Measurements from ENCODE around the gene PTF1A.

PTF1A gene

DNA sequence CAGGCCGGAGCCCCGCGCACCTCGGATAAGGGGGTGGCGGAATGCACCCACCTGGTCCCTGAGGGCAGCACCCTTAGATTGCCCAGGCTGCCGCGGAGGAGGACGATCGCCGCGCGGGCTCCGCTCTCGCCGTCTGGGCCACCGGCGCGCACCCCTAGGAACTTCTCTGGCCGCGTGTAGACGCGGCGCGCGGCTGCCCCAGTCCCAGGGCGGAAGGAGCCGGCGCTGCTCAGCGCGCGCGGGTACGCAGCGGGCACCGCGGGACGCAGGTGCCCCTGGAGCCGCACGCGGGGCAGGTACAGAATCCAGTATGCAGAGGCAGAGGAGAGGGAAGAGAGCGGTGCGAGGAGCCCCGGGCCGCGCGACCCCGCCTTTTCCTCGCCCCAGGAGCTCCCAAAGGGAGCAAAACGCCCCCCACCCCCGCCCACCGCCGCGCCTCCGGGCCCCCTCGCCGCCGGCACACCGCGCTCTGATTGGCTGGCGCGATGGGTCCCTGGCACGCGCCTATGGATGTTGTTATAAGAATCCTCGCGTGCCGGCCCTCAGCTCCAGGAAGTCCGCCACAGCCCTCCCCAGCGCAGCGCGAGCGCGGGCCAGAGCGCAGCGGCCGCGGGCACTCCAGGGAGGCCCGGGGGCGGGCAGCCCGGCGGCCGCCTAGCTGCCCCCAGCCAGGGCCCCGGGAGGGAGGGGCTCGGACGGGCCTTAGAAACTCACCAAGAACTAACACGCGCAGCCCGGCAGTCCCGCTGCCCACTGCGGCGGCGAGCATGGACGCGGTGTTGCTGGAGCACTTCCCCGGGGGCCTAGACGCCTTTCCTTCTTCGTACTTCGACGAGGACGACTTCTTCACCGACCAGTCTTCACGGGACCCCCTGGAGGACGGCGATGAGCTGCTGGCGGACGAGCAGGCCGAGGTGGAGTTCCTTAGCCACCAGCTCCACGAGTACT lies at the start of gene PTF1A:
TSS of gene PTF1A (plus strand) at position 549 of the 948 bp plus-strand sequence. CDS start at position 768, 219 bp downstream.
- Histone ChIP-seq H3K36me3 (ENCODE audit: control insufficient read depth in 1 of 2, insufficient read depth in 2 of 2, low read length in 2 of 2) (no peaks in the 10 kb centered on the region), H3K27me3 (ENCODE audit: control insufficient read depth in 1 of 2, insufficient read depth in 2 of 2, low read length in 2 of 2) (peaks cover 49% of the 10 kb centered on the region in 2 donors), H3K27ac (ENCODE audit: low read depth, low read length) (no peak within 1 kb of the TSS), H3K9ac (ENCODE audit: low read depth in 1 of 2, low read length in 2 of 2) (no peak within 1 kb of the TSS), H3K9me3 (ENCODE audit: control insufficient read depth in 1 of 2, low read length in 2 of 2) (no peaks in the 10 kb centered on the region), H3K4me1 (ENCODE audit: control insufficient read depth in 1 of 2, insufficient read depth in 2 of 2, low read length in 2 of 2) (no peaks in the 10 kb centered on the region), H3K4me3 (ENCODE audit: low read depth in 1 of 2, low read length in 2 of 2) (no peak within 1 kb of the TSS)

DNA sequence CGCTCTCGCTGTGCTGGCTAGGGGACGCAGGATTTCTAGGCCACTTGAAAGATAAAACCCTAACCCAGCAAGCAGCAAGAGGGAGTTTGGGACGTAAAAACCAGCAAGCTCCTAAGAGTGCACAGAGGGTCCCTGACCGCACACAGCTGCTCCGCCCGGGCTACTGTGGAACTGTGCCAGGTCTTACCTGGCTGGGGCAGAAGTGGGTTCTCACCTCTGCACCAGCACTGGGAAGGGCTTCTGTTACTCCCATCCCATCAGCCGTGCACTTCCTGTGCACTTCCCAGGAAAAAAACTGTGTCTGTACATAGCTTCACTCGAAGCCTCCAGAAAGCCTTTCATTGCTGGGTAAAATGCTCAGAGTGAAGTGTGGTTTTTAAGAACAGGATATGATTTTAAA lies 45.9 kb upstream of the PTF1A start:
- Histone ChIP-seq H3K9ac (ENCODE audit: low read depth in 1 of 2, low read length in 2 of 2) (no peak overlapping the region), H3K4me3 (ENCODE audit: low read depth in 1 of 2, low read length in 2 of 2) (no peak overlapping the region), H3K9me3 (ENCODE audit: control insufficient read depth in 1 of 2, low read length in 2 of 2) (no peaks in the 10 kb centered on the region), H3K27ac (ENCODE audit: low read depth, low read length) (no peak overlapping the region), H3K4me1 (ENCODE audit: control insufficient read depth in 1 of 2, insufficient read depth in 2 of 2, low read length in 2 of 2) (no peaks in the 10 kb centered on the region), H3K27me3 (ENCODE audit: control insufficient read depth in 1 of 2, insufficient read depth in 2 of 2, low read length in 2 of 2) (no peaks in the 10 kb centered on the region), H3K36me3 (ENCODE audit: control insufficient read depth in 1 of 2, insufficient read depth in 2 of 2, low read length in 2 of 2) (no peaks in the 10 kb centered on the region)

DNA sequence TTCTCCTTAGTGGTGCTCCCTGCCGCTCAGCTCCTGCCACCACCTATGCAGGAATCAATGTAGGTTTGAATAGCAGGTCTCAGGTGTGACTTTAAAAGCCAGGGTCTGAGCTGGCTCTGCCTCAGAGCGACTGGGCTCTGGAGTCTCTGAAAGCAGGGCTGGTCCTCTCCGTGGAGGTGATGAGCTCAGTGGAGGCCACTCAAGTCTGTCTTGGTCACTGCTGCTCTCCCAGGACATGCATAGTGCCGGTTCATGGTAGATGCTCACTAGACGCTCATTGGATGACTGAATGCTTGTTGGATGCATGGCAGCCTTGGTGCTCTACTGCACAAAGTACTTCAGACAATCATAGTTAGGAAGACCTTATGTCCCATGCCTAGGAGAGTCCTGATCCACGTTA lies 45.1 kb upstream of the PTF1A start:
- H3K4me1 ChIP-seq (ENCODE audit: control insufficient read depth in 1 of 2, insufficient read depth in 2 of 2, low read length in 2 of 2) = no peaks in the 10 kb centered on the region
- H3K36me3 ChIP-seq (ENCODE audit: control insufficient read depth in 1 of 2, insufficient read depth in 2 of 2, low read length in 2 of 2) = no peaks in the 10 kb centered on the region
- H3K9me3 ChIP-seq (ENCODE audit: control insufficient read depth in 1 of 2, low read length in 2 of 2) = no peaks in the 10 kb centered on the region
- H3K27me3 ChIP-seq (ENCODE audit: control insufficient read depth in 1 of 2, insufficient read depth in 2 of 2, low read length in 2 of 2) = no peaks in the 10 kb centered on the region
- H3K4me3 ChIP-seq (ENCODE audit: low read depth in 1 of 2, low read length in 2 of 2) = no peak overlapping the region
- no peak overlapping the region for H3K9ac ChIP-seq (ENCODE audit: low read depth in 1 of 2, low read length in 2 of 2)
- no peak overlapping the region for H3K27ac ChIP-seq (ENCODE audit: low read depth, low read length)

- Histone ChIP-seq H3K9me3 (ENCODE audit: control insufficient read depth in 1 of 2, low read length in 2 of 2) (no peaks in the 10 kb centered on the region), H3K36me3 (ENCODE audit: control insufficient read depth in 1 of 2, insufficient read depth in 2 of 2, low read length in 2 of 2) (no peaks in the 10 kb centered on the region), H3K27me3 (ENCODE audit: control insufficient read depth in 1 of 2, insufficient read depth in 2 of 2, low read length in 2 of 2) (no peaks in the 10 kb centered on the region), H3K4me1 (ENCODE audit: control insufficient read depth in 1 of 2, insufficient read depth in 2 of 2, low read length in 2 of 2) (no peaks in the 10 kb centered on the region), H3K27ac (ENCODE audit: low read depth, low read length) (no peak overlapping the region), H3K4me3 (ENCODE audit: low read depth in 1 of 2, low read length in 2 of 2) (no peak overlapping the region), H3K9ac (ENCODE audit: low read depth in 1 of 2, low read length in 2 of 2) (no peak overlapping the region)
Measured at GRCh38 chr10:23148214-23148613, 43.9 kb upstream of the PTF1A start.

DNA sequence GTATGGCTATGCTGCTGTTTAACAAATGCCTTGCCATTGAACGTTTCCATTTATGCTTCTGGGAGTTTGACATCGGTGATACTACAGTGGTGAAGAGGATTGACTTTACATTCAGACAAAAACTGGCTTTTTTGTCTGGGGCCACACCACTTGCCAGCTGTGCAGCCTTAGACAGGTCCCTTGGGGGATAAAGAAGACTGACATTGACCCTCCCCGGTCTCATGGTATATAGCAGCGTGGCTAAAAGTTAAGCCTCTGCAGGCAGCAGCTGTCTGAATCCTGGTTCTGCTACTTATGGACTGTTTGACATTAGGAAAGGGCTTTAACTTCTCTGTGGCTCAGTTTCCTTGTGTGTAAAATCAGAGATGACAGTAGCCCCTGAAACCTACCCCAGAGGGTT lies 42.0 kb upstream of the PTF1A start:
- Histone ChIP-seq H3K9me3 (ENCODE audit: control insufficient read depth in 1 of 2, low read length in 2 of 2) (no peaks in the 10 kb centered on the region), H3K27ac (ENCODE audit: low read depth, low read length) (no peak overlapping the region), H3K4me3 (ENCODE audit: low read depth in 1 of 2, low read length in 2 of 2) (no peak overlapping the region), H3K9ac (ENCODE audit: low read depth in 1 of 2, low read length in 2 of 2) (no peak overlapping the region), H3K36me3 (ENCODE audit: control insufficient read depth in 1 of 2, insufficient read depth in 2 of 2, low read length in 2 of 2) (no peaks in the 10 kb centered on the region), H3K4me1 (ENCODE audit: control insufficient read depth in 1 of 2, insufficient read depth in 2 of 2, low read length in 2 of 2) (no peaks in the 10 kb centered on the region), H3K27me3 (ENCODE audit: control insufficient read depth in 1 of 2, insufficient read depth in 2 of 2, low read length in 2 of 2) (no peaks in the 10 kb centered on the region)

DNA sequence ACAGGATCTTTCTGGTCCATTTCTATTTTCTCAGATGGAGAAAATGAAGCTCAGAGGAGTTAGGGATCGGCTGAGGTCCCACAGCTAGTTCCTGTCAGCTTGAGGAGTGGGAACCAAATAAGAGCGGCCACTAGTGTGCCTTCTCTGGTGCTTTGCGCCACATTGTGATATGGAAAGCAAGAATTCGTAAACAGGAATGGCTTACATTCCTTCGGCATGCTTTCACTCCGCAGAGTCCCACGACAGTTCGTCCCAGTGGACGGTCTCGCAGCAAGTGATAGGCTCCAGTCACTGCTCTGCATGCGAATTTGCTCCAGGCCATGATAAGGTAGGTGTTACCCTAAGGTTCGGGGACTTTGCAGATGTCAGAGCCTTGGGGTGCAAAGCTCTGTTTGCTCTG lies 41.5 kb upstream of the PTF1A start:
- Histone ChIP-seq H3K36me3 (ENCODE audit: control insufficient read depth in 1 of 2, insufficient read depth in 2 of 2, low read length in 2 of 2) (no peaks in the 10 kb centered on the region), H3K9ac (ENCODE audit: low read depth in 1 of 2, low read length in 2 of 2) (no peak overlapping the region), H3K4me3 (ENCODE audit: low read depth in 1 of 2, low read length in 2 of 2) (no peak overlapping the region), H3K9me3 (ENCODE audit: control insufficient read depth in 1 of 2, low read length in 2 of 2) (no peaks in the 10 kb centered on the region), H3K27me3 (ENCODE audit: control insufficient read depth in 1 of 2, insufficient read depth in 2 of 2, low read length in 2 of 2) (no peaks in the 10 kb centered on the region), H3K4me1 (ENCODE audit: control insufficient read depth in 1 of 2, insufficient read depth in 2 of 2, low read length in 2 of 2) (no peaks in the 10 kb centered on the region), H3K27ac (ENCODE audit: low read depth, low read length) (no peak overlapping the region)

DNA sequence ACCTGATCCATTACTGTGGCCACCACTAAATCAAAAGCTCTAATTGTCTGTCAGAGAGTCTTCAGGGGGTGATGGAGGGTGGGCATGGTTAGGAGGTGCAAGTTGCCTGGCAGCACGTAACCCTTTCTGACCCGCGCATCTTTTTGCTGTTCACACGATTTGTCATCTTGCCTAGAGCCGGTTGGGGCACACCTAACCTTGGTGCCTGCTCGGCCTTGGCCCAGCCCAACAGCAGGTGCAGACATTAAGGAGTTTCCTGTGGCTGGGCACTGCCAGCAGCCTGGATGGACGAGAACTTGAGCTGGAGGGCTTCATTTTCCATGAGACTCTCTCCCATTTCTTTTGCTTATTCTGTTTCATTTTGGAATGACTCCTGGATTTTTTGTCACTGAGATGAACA lies 41.0 kb upstream of the PTF1A start:
- Histone ChIP-seq H3K4me3 (ENCODE audit: low read depth in 1 of 2, low read length in 2 of 2) (no peak overlapping the region), H3K9me3 (ENCODE audit: control insufficient read depth in 1 of 2, low read length in 2 of 2) (no peaks in the 10 kb centered on the region), H3K36me3 (ENCODE audit: control insufficient read depth in 1 of 2, insufficient read depth in 2 of 2, low read length in 2 of 2) (no peaks in the 10 kb centered on the region), H3K27me3 (ENCODE audit: control insufficient read depth in 1 of 2, insufficient read depth in 2 of 2, low read length in 2 of 2) (no peaks in the 10 kb centered on the region), H3K4me1 (ENCODE audit: control insufficient read depth in 1 of 2, insufficient read depth in 2 of 2, low read length in 2 of 2) (no peaks in the 10 kb centered on the region), H3K27ac (ENCODE audit: low read depth, low read length) (no peak overlapping the region), H3K9ac (ENCODE audit: low read depth in 1 of 2, low read length in 2 of 2) (no peak overlapping the region)

DNA sequence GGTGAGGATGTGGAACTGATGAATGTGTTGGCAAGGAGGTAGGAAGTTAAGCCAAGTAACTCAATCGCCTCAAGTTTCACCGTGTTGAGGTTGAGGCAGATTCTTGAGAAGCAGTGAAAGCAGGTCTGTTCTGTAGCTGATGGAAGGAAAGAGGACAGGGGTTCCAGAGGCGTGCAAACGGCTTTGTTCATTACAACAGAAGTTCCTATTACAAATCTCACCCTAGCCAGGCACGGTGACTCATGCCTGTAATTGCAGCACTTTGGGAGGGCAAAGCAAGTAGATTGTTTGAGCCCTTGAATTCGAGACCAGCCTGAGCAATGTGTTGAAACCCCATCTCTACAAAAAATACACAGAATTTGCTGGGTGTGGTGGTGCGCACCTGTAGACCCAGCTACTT lies 36.9 kb upstream of the PTF1A start:
- H3K36me3 ChIP-seq (ENCODE audit: control insufficient read depth in 1 of 2, insufficient read depth in 2 of 2, low read length in 2 of 2) = no peaks in the 10 kb centered on the region
- no peak overlapping the region for H3K9ac ChIP-seq (ENCODE audit: low read depth in 1 of 2, low read length in 2 of 2)
- peaks cover 0 to 5% of the 10 kb centered on the region in 2 donors for H3K27me3 ChIP-seq (ENCODE audit: control insufficient read depth in 1 of 2, insufficient read depth in 2 of 2, low read length in 2 of 2)
- peaks cover 0 to 4% of the 10 kb centered on the region in 2 donors for H3K4me1 ChIP-seq (ENCODE audit: control insufficient read depth in 1 of 2, insufficient read depth in 2 of 2, low read length in 2 of 2)
- no peaks in the 10 kb centered on the region for H3K9me3 ChIP-seq (ENCODE audit: control insufficient read depth in 1 of 2, low read length in 2 of 2)
- no peak overlapping the region for H3K4me3 ChIP-seq (ENCODE audit: low read depth in 1 of 2, low read length in 2 of 2)
- no peak overlapping the region for H3K27ac ChIP-seq (ENCODE audit: low read depth, low read length)

GRCh38 chr10:23156447-23157150 lies 35.5 kb upstream of the PTF1A start:
- no peak overlapping the region for H3K27ac ChIP-seq (ENCODE audit: low read depth, low read length)
- H3K4me1 ChIP-seq (ENCODE audit: control insufficient read depth in 1 of 2, insufficient read depth in 2 of 2, low read length in 2 of 2) = peaks cover 0 to 4% of the 10 kb centered on the region in 2 donors
- H3K4me3 ChIP-seq (ENCODE audit: low read depth in 1 of 2, low read length in 2 of 2) = no peak overlapping the region
- no peaks in the 10 kb centered on the region for H3K36me3 ChIP-seq (ENCODE audit: control insufficient read depth in 1 of 2, insufficient read depth in 2 of 2, low read length in 2 of 2)
- H3K9ac ChIP-seq (ENCODE audit: low read depth in 1 of 2, low read length in 2 of 2) = no peak overlapping the region
- H3K9me3 ChIP-seq (ENCODE audit: control insufficient read depth in 1 of 2, low read length in 2 of 2) = no peaks in the 10 kb centered on the region
- H3K27me3 ChIP-seq (ENCODE audit: control insufficient read depth in 1 of 2, insufficient read depth in 2 of 2, low read length in 2 of 2) = peaks cover 0 to 5% of the 10 kb centered on the region in 2 donors

GRCh38 chr10:23157239-23157681 lies 34.9 kb upstream of the PTF1A start:
- Histone ChIP-seq H3K9me3 (ENCODE audit: control insufficient read depth in 1 of 2, low read length in 2 of 2) (no peaks in the 10 kb centered on the region), H3K4me3 (ENCODE audit: low read depth in 1 of 2, low read length in 2 of 2) (no peak overlapping the region), H3K27me3 (ENCODE audit: control insufficient read depth in 1 of 2, insufficient read depth in 2 of 2, low read length in 2 of 2) (peaks cover 0 to 5% of the 10 kb centered on the region in 2 donors), H3K27ac (ENCODE audit: low read depth, low read length) (no peak overlapping the region), H3K36me3 (ENCODE audit: control insufficient read depth in 1 of 2, insufficient read depth in 2 of 2, low read length in 2 of 2) (no peaks in the 10 kb centered on the region), H3K4me1 (ENCODE audit: control insufficient read depth in 1 of 2, insufficient read depth in 2 of 2, low read length in 2 of 2) (peaks cover 0 to 4% of the 10 kb centered on the region in 2 donors), H3K9ac (ENCODE audit: low read depth in 1 of 2, low read length in 2 of 2) (no peak overlapping the region)
